Caco-2 (cell line): ENCODE measurements around the gene SLC25A10. TPM values are rescaled to one million over a fixed set of nuclear protein-coding genes. Genes with fewer than 3 reads are reported as not detected.
A peak's percentile ranks its signal among the peaks of the same experiment; 100 is the strongest.

Experiments used
- BruUV-seq: library from RNA; stranded (reverse); fragments of 400-500 nt; replicated peaks from 2 replicates; lab custom pipeline; 2021; lab: Mats Ljungman, UMichigan
- CTCF ChIA-PET: fragments of 300-600 bp; sonication (Branson Sonifier 250); formaldehyde crosslinking; loops from one replicate; lab custom pipeline; 2022; ENCODE audit warnings: antibody characterized with exemption; lab: Charles Lee
- POLR2A ChIA-PET: fragments of 300-600 bp; sonication (Branson Sonifier 250); formaldehyde crosslinking; loops from one replicate; lab custom pipeline; 2022; ENCODE audit warnings: antibody characterized with exemption; lab: Charles Lee
- DNase-seq, 2 experiments: peaks; one replicate each; pipeline versions ENCODE4 v3.0.0 to v3.0.0-alpha.2; 2020 to 2022
- H3K27me3 ChIP-seq: replicated peaks from 2 replicates; pipeline ENCODE4 v1.6.0; 2011; ENCODE audit warnings: low read length; ENCODE audit not compliant: control insufficient read depth, insufficient read depth
- H3K36me3 ChIP-seq: 2 replicates; pipeline ENCODE4 v1.5.1; 2011; ENCODE audit warnings: low read length; ENCODE audit not compliant: control insufficient read depth, insufficient read depth
- H3K4me1 ChIP-seq: fragments of 250-450 bp; sonication (Bioruptor Pico); 2 replicates; pipeline ENCODE4 v1.5.1; 2020; ENCODE audit warnings: mild to moderate bottlenecking
- H3K4me3 ChIP-seq: 2 replicates; pipeline ENCODE4 v1.5.1; 2011; ENCODE audit warnings: low read depth, mild to moderate bottlenecking, control low read depth, low read length
- H3K9me3 ChIP-seq: fragments of 250-450 bp; sonication (Bioruptor Pico); 2 replicates; pipeline ENCODE4 v1.5.1; 2020; ENCODE audit warnings: mild to moderate bottlenecking, moderate library complexity
- H3K27ac Mint-ChIP-seq: one replicate; pipeline ENCODE4 v1.8.0; 2022; ENCODE audit warnings: mixed read lengths; ENCODE audit not compliant: unreplicated experiment
- H3K27me3 Mint-ChIP-seq: one replicate; pipeline ENCODE4 v1.8.0; 2022; ENCODE audit warnings: mixed read lengths; ENCODE audit not compliant: insufficient read depth, unreplicated experiment
- H3K36me3 Mint-ChIP-seq: one replicate; pipeline ENCODE4 v1.8.0; 2022; ENCODE audit warnings: mild to moderate bottlenecking, mixed read lengths; ENCODE audit not compliant: insufficient read depth, unreplicated experiment
- H3K4me1 Mint-ChIP-seq: one replicate; pipeline ENCODE4 v1.8.0; 2022; ENCODE audit warnings: low read depth, mixed read lengths; ENCODE audit not compliant: unreplicated experiment
- H3K4me3 Mint-ChIP-seq: one replicate; pipeline ENCODE4 v1.8.0; 2022; ENCODE audit warnings: mild to moderate bottlenecking, moderate library complexity, mixed read lengths; ENCODE audit not compliant: unreplicated experiment
- H3K9me3 Mint-ChIP-seq: one replicate; pipeline ENCODE4 v1.8.0; 2022; ENCODE audit warnings: mixed read lengths; ENCODE audit not compliant: unreplicated experiment
- intact Hi-C: fragments of 100-400 bp; cut with micrococcal nuclease; formaldehyde crosslinking; loops from one replicate; pipeline ENCODE4 v1.10.0; 2022; ENCODE audit not compliant: unreplicated experiment
- total RNA-seq: library from RNA; stranded (reverse); gene quantifications from 2 replicates; pipeline ENCODE4 v1.2.3, GENCODE V29; 2022
- TF ChIP-seq, protein P1 (sequence below), 2 experiments: fragments of 200-600 bp in 1 of 2; IDR thresholded peaks; 1 replicate in 1 of 2; 2 replicates in 1 of 2; pipeline versions ENCODE4 v1.5.1 to v1.8.0; 2011 to 2022; ENCODE audit warnings: antibody characterized with exemption in 1 of 2, control low read depth in 1 of 2, inconsistent platforms in 1 of 2, low read depth in 1 of 2, low read length in 1 of 2, mild to moderate bottlenecking in 1 of 2, moderate library complexity in 1 of 2; ENCODE audit not compliant: insufficient read depth in 1 of 2, severe bottlenecking in 1 of 2, unreplicated experiment in 1 of 2

The SLC25A10 gene
- total RNA-seq, 1 experiment from 2014 or later: 49.5 TPM

DNA sequence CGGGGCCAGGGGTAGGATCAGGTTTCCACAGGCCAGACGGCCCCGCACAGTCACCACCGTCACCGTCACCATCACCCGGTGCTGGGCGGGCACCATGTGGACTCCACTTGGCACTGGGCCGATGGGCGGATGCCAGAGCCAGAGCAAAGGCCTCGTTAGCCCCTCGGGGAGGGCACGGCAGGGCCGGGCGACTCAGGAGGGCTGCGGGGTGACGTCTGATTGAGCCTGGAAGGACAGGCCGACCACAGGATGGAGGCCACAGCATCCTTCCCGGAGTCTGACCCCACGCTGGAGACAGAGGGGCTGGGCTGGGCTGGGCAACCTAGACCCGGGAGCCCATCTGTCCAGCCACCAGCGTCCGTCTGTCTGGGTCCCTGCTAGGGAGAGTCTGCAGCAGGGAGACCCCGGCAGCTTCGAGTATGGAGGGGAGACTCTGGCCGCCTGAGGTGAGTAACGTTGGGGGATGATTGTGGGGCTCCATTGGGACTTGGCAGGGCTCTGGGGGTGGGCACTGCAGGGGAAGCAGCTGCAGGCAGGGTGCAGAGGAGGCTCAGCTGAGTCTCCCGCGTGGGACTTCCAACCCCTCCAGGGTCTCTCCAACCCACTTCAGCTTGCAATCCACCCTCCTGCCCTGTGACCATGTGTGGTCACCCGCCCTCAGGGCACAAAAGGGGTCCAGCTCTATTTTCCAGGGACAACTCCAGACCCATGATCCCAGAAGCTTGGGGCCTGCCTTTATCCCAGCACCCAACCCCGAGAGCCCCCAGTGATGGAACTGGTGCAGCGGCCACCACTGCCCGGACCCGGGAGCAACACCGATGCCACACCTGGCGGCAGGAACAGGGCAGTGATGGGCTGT is 22.6 kb downstream of the SLC25A10 start:
- Mint-ChIP-seq H3K4me1 (no peaks in the 10 kb centered on the region), H3K4me3 (no peak overlapping the region), H3K27ac (no peak overlapping the region), H3K9me3 (no peaks in the 10 kb centered on the region), H3K27me3 (no peaks in the 10 kb centered on the region), H3K36me3 (no peaks in the 10 kb centered on the region)
- H3K4me1 ChIP-seq: peaks cover 11% of the 10 kb centered on the region; the same call in 1 of the 2 replicates
- TF ChIP-seq, protein P1, sequence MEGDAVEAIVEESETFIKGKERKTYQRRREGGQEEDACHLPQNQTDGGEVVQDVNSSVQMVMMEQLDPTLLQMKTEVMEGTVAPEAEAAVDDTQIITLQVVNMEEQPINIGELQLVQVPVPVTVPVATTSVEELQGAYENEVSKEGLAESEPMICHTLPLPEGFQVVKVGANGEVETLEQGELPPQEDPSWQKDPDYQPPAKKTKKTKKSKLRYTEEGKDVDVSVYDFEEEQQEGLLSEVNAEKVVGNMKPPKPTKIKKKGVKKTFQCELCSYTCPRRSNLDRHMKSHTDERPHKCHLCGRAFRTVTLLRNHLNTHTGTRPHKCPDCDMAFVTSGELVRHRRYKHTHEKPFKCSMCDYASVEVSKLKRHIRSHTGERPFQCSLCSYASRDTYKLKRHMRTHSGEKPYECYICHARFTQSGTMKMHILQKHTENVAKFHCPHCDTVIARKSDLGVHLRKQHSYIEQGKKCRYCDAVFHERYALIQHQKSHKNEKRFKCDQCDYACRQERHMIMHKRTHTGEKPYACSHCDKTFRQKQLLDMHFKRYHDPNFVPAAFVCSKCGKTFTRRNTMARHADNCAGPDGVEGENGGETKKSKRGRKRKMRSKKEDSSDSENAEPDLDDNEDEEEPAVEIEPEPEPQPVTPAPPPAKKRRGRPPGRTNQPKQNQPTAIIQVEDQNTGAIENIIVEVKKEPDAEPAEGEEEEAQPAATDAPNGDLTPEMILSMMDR (IDR thresholded peaks at IDR 0.05; ENCODE audit: insufficient read depth in 1 of 2, low read depth in 1 of 2, low read length in 1 of 2, severe bottlenecking in 1 of 2, unreplicated experiment in 1 of 2): no peak
- no peaks in the 10 kb centered on the region for H3K9me3 ChIP-seq
- no peak overlapping the region for H3K4me3 ChIP-seq
- H3K36me3 ChIP-seq: no peaks in the 10 kb centered on the region
- H3K27me3 ChIP-seq: no peaks in the 10 kb centered on the region
- ChIA-PET POLR2A (interaction anchor here (0.6 kb wide), 1 partner anchor 126 kb away, joined by 3 read pairs; no protein-coding TSS in a partner anchor), CTCF (interaction anchor here (0.6 to 2.2 kb wide), 7 partner anchors 70 to 138 kb away, joined by 3 to 9 read pairs (median 5); partner anchors contain the start of gene MCRIP1)
- intact Hi-C loops: no loop called here
- DNase-seq: no peak
- BruUV-seq: no TSS peak

DNA sequence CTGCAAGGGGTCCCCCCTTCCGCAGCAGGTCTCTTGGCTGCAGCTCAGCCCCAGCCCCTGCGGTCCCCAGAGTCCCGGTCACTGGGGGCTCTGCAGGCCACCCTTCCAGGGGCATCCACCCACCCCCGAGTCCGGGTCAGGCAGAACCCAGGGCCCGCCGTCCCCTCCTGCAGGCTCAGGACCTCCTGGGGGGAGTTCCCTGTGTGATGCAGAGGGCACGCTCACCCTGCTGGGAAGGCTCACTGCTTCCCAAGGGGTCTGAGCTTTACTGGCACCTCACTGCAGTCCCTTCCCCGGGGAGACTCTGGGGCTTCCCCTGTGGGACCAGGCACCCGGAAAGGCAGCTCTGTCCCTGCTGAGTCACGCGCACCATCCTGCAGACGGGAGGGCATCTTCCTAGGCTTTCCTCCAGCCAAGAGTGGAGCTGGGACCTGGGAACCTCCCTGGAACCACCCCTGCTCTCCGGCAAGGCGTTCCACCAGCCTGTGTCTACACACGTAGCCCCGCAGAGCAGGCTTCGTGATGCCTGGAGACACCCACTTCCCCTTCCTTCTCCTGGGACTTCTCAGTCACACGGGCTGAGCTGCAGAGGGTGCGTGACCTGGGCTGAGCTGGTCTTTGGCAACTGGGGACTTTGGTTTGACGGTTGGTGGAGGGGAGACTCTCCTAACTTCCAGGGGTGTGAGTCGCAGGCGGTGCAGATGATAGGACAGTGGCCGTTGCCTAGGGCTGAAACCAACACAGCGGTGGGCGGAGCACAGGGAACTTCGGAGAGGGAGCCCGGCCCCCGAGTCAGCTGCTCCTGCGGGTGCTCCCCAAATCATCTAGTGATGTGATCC is 23.4 kb downstream of the SLC25A10 start:
- no peaks in the 10 kb centered on the region for H3K9me3 ChIP-seq
- Mint-ChIP-seq H3K36me3 (no peaks in the 10 kb centered on the region), H3K27me3 (no peaks in the 10 kb centered on the region), H3K4me1 (no peaks in the 10 kb centered on the region), H3K27ac (no peak overlapping the region), H3K4me3 (peak overlapping the region; percentile 69), H3K9me3 (no peaks in the 10 kb centered on the region)
- TF ChIP-seq, protein P1 (IDR thresholded peaks at IDR 0.05; ENCODE audit: insufficient read depth in 1 of 2, low read depth in 1 of 2, low read length in 1 of 2, severe bottlenecking in 1 of 2, unreplicated experiment in 1 of 2): no peak
- H3K4me3 ChIP-seq: peak overlapping the region; percentile 9
- DNase-seq: peak in 1 of 2 experiments; percentile 41
- intact Hi-C loops: no loop called here
- H3K4me1 ChIP-seq: peaks cover 11% of the 10 kb centered on the region; the same call in 1 of the 2 replicates
- POLR2A ChIA-PET: interaction anchor here (0.6 kb wide), 1 partner anchor 126 kb away, joined by 3 read pairs; no protein-coding TSS in a partner anchor
- CTCF ChIA-PET: interaction anchor here (0.7 to 2.2 kb wide), 9 partner anchors 59 to 137 kb away, joined by 3 to 9 read pairs (median 4); partner anchors contain the start of gene MCRIP1
- H3K27me3 ChIP-seq: no peaks in the 10 kb centered on the region
- H3K36me3 ChIP-seq: no peaks in the 10 kb centered on the region
- BruUV-seq: no TSS peak
